ENCODE measurements around the gene TNS4.

TNS4 gene

DNA sequence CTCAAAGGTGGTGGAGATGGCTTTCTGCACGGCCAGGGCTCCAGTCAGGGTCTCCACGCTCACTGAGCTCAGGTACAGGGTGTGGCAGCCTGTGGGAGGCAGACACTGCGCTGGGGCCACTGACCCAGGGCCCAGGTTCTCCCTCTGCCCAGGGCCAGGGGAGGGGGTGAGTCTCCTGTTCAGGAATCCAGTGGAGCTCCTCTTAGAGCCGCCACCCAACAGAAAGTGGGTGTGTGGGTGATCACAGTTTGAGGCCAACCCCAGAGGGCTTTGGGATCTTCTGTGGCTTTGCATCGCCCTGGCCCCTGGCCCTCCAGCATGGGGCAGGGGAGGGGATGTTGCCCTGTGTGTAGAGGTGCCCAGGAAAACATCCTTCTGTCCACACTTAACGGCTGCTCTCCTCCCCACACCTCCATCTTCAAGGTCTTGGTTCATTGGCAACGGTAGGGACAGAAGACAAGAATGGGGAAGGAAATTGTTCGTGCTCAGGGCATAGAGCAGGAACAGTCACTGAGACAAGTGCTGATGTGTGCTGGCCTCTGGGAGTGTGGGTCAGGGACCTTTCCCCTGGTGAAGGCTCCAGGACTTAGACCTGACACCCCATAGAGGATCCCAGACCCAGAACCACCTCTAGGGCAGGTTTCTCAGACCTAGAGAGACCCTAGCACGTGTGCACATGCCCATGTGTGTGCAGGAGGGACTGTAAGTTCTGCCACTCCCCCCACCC is 21.5 kb downstream of the TNS4 start:
- no peak overlapping the region for H3K9ac ChIP-seq (ENCODE audit: low read depth, low read length)
- H3K27ac ChIP-seq (ENCODE audit: low read length): peak overlapping the region; percentile 28
- peaks cover 21% of the 10 kb centered on the region for H3K4me1 ChIP-seq (ENCODE audit: insufficient read depth, low read length)
- H4K20me1 ChIP-seq (ENCODE audit: insufficient read depth, low read length): no peaks in the 10 kb centered on the region
- H3K4me2 ChIP-seq (ENCODE audit: insufficient read depth, low read length): no peak overlapping the region
- TF ChIP-seq EZH2 (IDR thresholded peaks at IDR 0.05; ENCODE audit: borderline replicate concordance, low read depth, low read length, severe bottlenecking): no peak
- TF ChIP-seq, protein P1, sequence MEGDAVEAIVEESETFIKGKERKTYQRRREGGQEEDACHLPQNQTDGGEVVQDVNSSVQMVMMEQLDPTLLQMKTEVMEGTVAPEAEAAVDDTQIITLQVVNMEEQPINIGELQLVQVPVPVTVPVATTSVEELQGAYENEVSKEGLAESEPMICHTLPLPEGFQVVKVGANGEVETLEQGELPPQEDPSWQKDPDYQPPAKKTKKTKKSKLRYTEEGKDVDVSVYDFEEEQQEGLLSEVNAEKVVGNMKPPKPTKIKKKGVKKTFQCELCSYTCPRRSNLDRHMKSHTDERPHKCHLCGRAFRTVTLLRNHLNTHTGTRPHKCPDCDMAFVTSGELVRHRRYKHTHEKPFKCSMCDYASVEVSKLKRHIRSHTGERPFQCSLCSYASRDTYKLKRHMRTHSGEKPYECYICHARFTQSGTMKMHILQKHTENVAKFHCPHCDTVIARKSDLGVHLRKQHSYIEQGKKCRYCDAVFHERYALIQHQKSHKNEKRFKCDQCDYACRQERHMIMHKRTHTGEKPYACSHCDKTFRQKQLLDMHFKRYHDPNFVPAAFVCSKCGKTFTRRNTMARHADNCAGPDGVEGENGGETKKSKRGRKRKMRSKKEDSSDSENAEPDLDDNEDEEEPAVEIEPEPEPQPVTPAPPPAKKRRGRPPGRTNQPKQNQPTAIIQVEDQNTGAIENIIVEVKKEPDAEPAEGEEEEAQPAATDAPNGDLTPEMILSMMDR (IDR thresholded peaks at IDR 0.05; ENCODE audit: borderline replicate concordance, extremely low read depth, low read length, poor library complexity, severe bottlenecking): no peak
- H3K4me3 ChIP-seq (ENCODE audit: low read depth in 1 of 2, low read length in 2 of 2): no peak overlapping the region
- no peaks in the 10 kb centered on the region for H3K36me3 ChIP-seq (ENCODE audit: insufficient read depth, low read length)
- no peaks in the 10 kb centered on the region for H3K27me3 ChIP-seq (ENCODE audit: insufficient read depth, low read length, poor library complexity)
- H2AFZ ChIP-seq (ENCODE audit: low read depth, low read length): no peak overlapping the region
- DNase-seq: no peak
- no peak; the same call in 1 of the 3 replicates for ATAC-seq (ENCODE audit: insufficient read depth, low read depth)
- H3K9me3 ChIP-seq (ENCODE audit: insufficient read depth, low read length, severe bottlenecking): no peaks in the 10 kb centered on the region
- H3K79me2 ChIP-seq (ENCODE audit: insufficient read depth, low read length): no peaks in the 10 kb centered on the region

DNA sequence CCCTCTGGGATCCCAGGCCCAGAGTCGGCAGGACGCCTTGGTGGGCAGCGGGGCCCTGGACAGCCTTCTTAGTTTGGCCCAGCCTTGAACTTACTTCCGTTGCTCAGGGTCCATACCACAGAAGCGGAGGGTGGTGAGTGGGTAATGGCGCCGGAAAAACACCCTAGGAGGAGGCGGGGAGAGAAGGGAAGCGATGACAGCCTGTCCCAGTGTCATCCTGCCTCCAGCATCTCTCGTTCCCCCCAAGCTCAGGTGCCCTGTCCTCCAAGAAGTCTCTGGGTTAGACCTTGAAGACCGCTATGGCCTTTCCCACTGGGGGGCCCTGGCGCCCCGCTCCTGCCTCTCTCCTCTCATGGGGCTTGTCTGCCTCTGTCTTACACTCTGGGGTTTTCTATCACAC is 22.9 kb downstream of the TNS4 start:
- H3K27me3 ChIP-seq (ENCODE audit: insufficient read depth, low read length, poor library complexity): no peaks in the 10 kb centered on the region
- no peak overlapping the region for H3K27ac ChIP-seq (ENCODE audit: low read length)
- no peaks in the 10 kb centered on the region for H3K79me2 ChIP-seq (ENCODE audit: insufficient read depth, low read length)
- DNase-seq (no peak), ATAC-seq (ENCODE audit: insufficient read depth, low read depth) (no peak)
- peaks cover 21% of the 10 kb centered on the region for H3K4me1 ChIP-seq (ENCODE audit: insufficient read depth, low read length)
- H3K36me3 ChIP-seq (ENCODE audit: insufficient read depth, low read length): no peaks in the 10 kb centered on the region
- no peak overlapping the region for H3K4me3 ChIP-seq (ENCODE audit: low read depth in 1 of 2, low read length in 2 of 2)
- H3K9ac ChIP-seq (ENCODE audit: low read depth, low read length): no peak overlapping the region
- no peaks in the 10 kb centered on the region for H3K9me3 ChIP-seq (ENCODE audit: insufficient read depth, low read length, severe bottlenecking)
- H2AFZ ChIP-seq (ENCODE audit: low read depth, low read length): no peak overlapping the region
- no peaks in the 10 kb centered on the region for H4K20me1 ChIP-seq (ENCODE audit: insufficient read depth, low read length)
- TF ChIP-seq, protein P1 (IDR thresholded peaks at IDR 0.05; ENCODE audit: borderline replicate concordance, extremely low read depth, low read length, poor library complexity, severe bottlenecking): no peak
- no peak for TF ChIP-seq EZH2 (IDR thresholded peaks at IDR 0.05; ENCODE audit: borderline replicate concordance, low read depth, low read length, severe bottlenecking)
- no peak overlapping the region for H3K4me2 ChIP-seq (ENCODE audit: insufficient read depth, low read length)

DNA sequence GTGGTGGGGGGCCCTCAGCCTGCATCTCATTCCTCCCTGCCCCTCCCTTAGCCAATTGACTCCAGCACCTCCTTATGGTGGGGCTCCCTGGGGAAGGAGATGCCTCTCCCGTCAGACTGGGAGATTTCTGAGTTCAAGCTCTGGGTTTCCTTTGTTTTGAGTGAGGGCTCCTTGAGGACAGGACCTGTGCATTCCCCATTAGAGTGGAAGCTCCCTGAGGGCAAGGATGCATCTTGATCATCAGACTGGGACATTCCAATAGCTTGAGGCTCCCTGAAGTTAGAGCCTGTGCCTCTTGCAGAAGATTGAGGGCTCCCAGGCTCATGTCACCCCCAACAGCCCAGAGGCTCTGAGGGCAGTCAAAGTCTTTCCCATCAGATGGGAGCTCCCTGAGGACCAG is 23.6 kb downstream of the TNS4 start:
- H3K9me3 ChIP-seq (ENCODE audit: insufficient read depth, low read length, severe bottlenecking): no peaks in the 10 kb centered on the region
- H3K27ac ChIP-seq (ENCODE audit: low read length): peak overlapping the region; percentile 19; the same call in 1 of the 2 replicates
- H3K36me3 ChIP-seq (ENCODE audit: insufficient read depth, low read length): no peaks in the 10 kb centered on the region
- H3K4me2 ChIP-seq (ENCODE audit: insufficient read depth, low read length): no peak overlapping the region
- H2AFZ ChIP-seq (ENCODE audit: low read depth, low read length): no peak overlapping the region
- ATAC-seq (ENCODE audit: insufficient read depth, low read depth) (no peak), DNase-seq (no peak)
- no peaks in the 10 kb centered on the region for H3K79me2 ChIP-seq (ENCODE audit: insufficient read depth, low read length)
- no peak overlapping the region for H3K9ac ChIP-seq (ENCODE audit: low read depth, low read length)
- H3K27me3 ChIP-seq (ENCODE audit: insufficient read depth, low read length, poor library complexity): no peaks in the 10 kb centered on the region
- TF ChIP-seq, protein P1 (IDR thresholded peaks at IDR 0.05; ENCODE audit: borderline replicate concordance, extremely low read depth, low read length, poor library complexity, severe bottlenecking): no peak
- no peak for TF ChIP-seq EZH2 (IDR thresholded peaks at IDR 0.05; ENCODE audit: borderline replicate concordance, low read depth, low read length, severe bottlenecking)
- no peaks in the 10 kb centered on the region for H4K20me1 ChIP-seq (ENCODE audit: insufficient read depth, low read length)
- H3K4me3 ChIP-seq (ENCODE audit: low read depth in 1 of 2, low read length in 2 of 2): no peak overlapping the region
- peaks cover 21% of the 10 kb centered on the region for H3K4me1 ChIP-seq (ENCODE audit: insufficient read depth, low read length)

All from DND-41 (cell line).